BE2C (cell line): ENCODE data around the gene ZSCAN23.

Experiments
- DNase-seq: peaks from one replicate; pipeline ENCODE4 v3.0.0-alpha.2; 2020
- H3K27me3 ChIP-seq: fragments of 250-450 bp; sonication (Bioruptor Pico); 2 replicates; pipeline ENCODE4 v1.5.1; 2020; ENCODE audit warnings: mild to moderate bottlenecking
- H3K36me3 ChIP-seq: fragments of 250-450 bp; sonication (Bioruptor Pico); 2 replicates; pipeline ENCODE4 v1.5.1; 2020; ENCODE audit warnings: mild to moderate bottlenecking
- H3K4me1 ChIP-seq: fragments of 250-450 bp; sonication (Bioruptor Pico); 2 replicates; pipeline ENCODE4 v1.5.1; 2020
- H3K4me3 ChIP-seq: 2 replicates; pipeline ENCODE4 v1.5.1; 2011; ENCODE audit warnings: low read depth, low read length
- H3K9me3 ChIP-seq: fragments of 250-450 bp; sonication (Bioruptor Pico); 2 replicates; pipeline ENCODE4 v1.5.1; 2020
- TF ChIP-seq, protein P1 (sequence below): IDR thresholded peaks from 2 replicates; pipeline ENCODE4 v1.5.1; 2012; ENCODE audit warnings: mild to moderate bottlenecking, low read depth, low read length

Gene ZSCAN23

DNA sequence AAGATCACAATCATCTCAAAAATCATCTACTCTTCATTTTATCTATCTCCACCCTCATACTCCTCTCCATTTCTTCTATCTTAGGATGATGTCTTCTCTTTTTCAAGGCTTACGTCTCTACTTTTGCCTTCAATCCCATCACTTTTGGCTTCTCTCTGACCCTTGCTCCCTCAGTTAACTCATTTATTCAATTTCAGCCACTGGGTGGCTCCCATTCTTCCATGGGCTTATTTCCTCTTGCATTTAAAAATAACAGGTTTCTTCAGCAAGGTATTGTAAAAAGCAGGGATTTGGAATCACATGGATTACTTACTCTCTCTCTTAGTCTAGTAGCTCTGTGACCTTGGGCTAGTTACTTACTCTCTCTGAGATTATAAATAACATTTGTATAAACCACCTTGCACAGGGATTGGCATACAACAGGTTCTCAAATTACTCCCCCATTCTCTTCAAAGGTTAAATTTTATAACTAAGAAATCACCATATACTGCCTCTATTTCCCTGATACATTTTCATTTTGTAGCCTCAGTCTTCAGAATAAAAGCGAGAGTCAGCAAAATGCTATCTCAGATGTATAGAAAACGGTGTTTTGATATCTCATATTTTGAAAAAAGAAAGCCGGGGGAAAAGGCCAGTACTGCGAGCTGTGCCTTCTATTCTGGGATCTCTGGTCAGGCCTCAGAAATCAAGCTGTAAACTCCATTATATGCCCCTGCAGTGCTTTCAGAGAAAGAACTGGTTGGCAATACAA lies 49.2 kb downstream of the ZSCAN23 start:
- no peak overlapping the region for H3K4me3 ChIP-seq
- no peaks in the 10 kb centered on the region for H3K4me1 ChIP-seq
- DNase-seq: no peak
- TF ChIP-seq, protein P1, sequence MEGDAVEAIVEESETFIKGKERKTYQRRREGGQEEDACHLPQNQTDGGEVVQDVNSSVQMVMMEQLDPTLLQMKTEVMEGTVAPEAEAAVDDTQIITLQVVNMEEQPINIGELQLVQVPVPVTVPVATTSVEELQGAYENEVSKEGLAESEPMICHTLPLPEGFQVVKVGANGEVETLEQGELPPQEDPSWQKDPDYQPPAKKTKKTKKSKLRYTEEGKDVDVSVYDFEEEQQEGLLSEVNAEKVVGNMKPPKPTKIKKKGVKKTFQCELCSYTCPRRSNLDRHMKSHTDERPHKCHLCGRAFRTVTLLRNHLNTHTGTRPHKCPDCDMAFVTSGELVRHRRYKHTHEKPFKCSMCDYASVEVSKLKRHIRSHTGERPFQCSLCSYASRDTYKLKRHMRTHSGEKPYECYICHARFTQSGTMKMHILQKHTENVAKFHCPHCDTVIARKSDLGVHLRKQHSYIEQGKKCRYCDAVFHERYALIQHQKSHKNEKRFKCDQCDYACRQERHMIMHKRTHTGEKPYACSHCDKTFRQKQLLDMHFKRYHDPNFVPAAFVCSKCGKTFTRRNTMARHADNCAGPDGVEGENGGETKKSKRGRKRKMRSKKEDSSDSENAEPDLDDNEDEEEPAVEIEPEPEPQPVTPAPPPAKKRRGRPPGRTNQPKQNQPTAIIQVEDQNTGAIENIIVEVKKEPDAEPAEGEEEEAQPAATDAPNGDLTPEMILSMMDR: peak; percentile 37; the same call in 1 of the 2 replicates
- no peaks in the 10 kb centered on the region for H3K9me3 ChIP-seq
- H3K27me3 ChIP-seq: no peaks in the 10 kb centered on the region
- peaks cover 72% of the 10 kb centered on the region for H3K36me3 ChIP-seq

DNA sequence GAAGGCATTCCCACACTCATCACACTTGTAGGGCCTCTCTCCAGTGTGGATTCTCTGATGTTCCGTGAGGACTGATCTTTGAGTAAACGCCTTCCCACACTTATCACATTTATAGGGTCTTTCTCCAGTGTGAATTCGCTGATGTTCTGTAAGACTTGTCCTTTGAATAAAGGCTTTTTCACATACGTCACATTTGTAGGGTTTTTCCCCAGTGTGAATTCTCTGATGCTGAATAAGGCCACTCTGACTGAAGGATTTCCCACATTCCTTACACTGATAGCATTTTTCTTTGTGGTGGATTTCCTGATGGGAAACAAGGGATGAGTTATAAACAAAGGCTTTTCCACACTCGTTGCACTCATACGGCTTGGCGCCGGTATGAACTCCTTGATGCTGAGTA lies 52.6 kb downstream of the ZSCAN23 start:
- Histone ChIP-seq H3K36me3 (peaks cover 56% of the 10 kb centered on the region), H3K4me3 (no peak overlapping the region), H3K27me3 (no peaks in the 10 kb centered on the region), H3K4me1 (no peaks in the 10 kb centered on the region), H3K9me3 (no peaks in the 10 kb centered on the region)
- DNase-seq: no peak
- TF ChIP-seq, protein P1: no peak

DNA sequence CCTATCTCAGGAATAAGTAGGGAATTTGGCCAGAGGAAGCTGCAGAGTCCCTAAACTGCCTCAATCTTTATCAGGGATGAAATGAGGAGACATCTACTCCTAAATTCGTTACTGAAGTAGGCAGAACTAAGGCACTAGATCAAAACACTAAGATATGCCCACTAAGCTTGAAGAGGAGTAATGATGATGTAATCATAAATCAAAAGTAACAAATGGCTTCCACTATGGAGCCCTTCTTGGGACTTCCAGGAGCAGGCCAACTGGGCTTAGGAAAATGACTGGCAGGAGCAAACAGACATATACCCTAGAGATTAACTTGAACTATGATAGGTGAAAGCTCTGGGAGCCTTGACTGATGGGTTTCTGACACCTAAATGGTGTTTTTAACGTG lies 59.2 kb downstream of the ZSCAN23 start:
- Histone ChIP-seq H3K27me3 (no peaks in the 10 kb centered on the region), H3K4me1 (no peaks in the 10 kb centered on the region; the same call in 1 of the 2 replicates), H3K4me3 (no peak overlapping the region), H3K9me3 (no peaks in the 10 kb centered on the region), H3K36me3 (peaks cover 39% of the 10 kb centered on the region)
- TF ChIP-seq, protein P1: no peak
- DNase-seq: no peak

DNA sequence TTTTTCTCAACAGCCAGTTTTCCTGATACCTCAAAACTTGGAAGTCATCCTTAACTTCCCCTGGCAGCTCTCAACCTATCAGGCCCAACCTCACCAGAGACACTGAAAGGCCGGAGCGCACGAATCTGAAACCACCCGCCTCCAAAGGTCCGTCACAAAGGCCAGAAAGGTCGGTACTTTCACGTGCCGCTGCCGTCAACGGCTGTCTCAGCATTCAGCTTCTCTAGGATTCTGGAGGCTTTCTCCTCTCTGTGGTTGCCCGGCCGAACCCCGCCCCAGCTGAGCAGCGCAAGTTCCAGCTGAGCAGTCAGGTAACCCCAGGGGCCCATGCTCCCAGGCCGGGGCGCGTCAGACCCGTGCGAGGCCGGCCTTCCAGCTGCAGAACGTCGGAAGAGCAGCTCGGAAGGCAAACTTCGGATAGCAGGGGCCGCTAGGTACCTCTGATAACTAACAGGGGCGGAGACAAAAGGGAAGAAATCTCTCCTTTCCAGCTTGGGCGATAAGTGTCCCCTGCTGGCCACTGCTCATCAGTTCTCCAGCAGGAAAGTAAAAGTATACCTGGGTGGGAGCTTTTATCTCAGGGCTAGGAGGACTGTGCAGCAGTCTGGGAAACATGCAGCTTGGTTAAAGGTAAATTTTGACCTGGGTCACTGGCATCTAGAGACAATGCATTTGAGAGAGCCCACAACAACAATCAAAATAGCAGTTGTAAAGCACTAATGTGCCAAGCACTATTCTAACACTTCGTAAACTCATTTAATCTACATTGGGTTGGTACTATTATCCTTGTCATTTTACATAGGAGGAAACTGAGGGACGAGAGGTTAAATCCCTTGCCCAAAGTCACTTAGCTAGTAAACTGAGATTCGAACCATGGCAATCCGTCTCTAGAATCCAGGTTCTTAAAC lies 59.8 kb downstream of the ZSCAN23 start:
- H3K27me3 ChIP-seq: no peaks in the 10 kb centered on the region
- H3K4me3 ChIP-seq: peak overlapping the region; percentile 83
- no peaks in the 10 kb centered on the region for H3K9me3 ChIP-seq
- DNase-seq: peak; percentile 82
- peaks cover 45% of the 10 kb centered on the region for H3K36me3 ChIP-seq
- H3K4me1 ChIP-seq: no peaks in the 10 kb centered on the region; the same call in 1 of the 2 replicates
- TF ChIP-seq, protein P1: peak; percentile 78
